HG03135 (cell line): ENCODE results near the gene RNASE7.

Experiments used
- ATAC-seq: cut with Tn5 transposase; IDR thresholded peaks from one replicate; pipeline ENCODE4 v1.9.1; 2021; ENCODE audit warnings: mild to moderate bottlenecking, moderate library complexity; ENCODE audit not compliant: unreplicated experiment

RNASE7 gene

GRCh38 chr14:21066882-21067502 lies 24.8 kb downstream of the RNASE7 start:
- no peak for ATAC-seq

DNA sequence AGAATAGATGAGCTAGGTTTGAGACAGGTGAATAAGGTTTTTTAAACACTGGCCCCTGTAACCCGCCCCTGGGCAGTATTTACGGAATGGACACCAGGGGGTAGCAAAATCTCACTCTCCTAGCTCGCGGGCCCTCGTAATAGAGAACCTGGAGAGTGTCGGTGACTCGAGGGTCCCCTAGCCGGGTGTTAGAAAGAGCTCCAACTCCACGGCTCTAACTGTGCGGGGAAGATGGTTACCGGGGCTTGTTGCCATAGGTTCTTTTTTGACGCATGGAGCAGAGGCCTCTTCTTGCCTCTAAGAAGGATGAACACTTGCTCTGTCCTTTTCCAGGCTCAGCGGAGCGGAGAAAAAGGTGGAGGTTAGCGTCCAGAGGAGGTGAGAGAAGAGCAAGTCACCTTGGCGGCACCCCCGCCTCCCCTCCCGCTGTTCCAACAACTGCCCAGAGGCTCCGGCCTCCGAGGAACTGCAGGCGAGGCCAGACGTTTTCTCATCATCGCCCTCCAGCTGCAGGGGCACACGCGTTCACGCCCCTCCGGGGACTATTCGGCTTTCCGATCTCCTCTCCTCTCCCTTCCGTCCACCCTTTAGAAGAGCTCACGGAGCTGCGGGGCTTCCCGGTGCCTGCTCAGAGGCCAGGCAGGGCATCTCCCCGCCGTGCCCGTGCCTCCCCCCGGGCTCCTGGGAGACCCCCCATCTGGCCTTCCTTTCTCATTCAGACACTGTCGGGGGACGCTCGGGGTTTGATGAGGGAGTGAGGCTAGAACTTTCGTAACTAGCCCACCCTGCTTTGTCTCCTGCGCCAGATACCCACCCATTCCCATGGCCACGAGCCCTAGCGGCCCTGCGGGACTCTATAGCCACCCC lies 26.6 kb downstream of the RNASE7 start:
- ATAC-seq: no peak

DNA sequence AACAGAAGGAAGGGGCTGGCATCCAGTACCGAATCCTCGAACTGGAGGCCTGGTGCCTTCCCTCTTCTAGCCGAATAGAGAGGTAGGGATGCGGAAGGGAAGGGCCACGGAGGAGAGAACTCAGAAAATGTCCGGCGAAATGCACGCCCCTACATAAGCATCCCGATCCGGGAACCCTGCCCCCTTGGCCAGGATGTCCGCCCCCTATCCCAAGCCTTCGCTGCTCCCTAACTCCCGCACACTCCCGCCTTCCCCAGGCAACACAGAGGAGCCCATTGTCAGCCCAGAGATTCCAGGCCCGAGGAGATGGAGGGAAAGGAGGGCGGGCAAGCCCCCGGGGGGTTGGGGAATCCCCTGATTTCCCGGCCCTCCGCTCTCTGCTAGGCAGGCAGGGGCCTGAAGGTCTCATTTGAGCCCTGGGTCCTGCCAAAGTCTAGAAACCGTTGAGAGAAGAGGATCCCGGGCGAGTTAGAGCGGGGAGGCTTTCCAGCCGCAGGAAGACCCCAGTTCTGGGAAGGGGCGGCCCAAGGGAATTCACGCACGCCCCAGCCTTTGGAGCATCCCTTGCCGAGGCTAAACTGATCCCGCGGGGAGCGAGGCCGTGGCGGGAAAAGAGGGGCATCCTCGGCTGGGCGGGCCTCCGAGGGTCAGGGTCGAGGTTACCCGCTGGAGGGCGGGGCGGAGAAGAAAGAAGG lies 27.4 kb downstream of the RNASE7 start:
- ATAC-seq: no peak

DNA sequence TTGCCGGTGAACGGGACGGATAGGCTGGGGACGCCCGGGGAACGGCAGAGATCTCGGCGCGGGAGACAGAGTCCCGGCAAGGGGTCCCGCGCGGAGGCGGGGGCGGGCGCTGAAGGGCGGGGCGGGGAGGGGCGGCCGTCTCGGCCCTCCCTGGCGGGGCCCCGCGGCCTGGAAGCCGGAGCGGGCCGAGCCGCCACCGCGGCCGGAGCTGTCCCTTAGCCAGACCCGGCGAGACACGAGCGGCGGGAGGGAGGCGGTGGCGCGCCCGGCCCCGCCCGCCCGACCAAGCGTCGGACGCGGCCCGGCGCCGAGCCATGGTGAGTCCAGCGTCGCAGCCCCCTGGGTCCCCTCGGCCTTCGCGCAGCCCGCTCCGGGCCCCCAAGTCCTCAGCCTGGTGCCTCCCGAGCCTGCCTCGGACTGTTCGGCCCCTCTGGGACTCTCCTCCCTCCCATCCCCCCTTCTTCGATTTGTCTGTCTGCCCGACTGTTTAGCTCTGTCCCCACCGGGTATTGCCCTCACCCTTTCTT lies 28.0 kb downstream of the RNASE7 start, which contains the start of gene ARHGEF40:
ARHGEF40 (plus strand) TSS at position 222 of the 527 bp plus-strand sequence; CDS start at position 315, 93 bp downstream.
- no peak for ATAC-seq

GRCh38 chr14:21070610-21071224 lies 28.6 kb downstream of the RNASE7 start:
- peak; percentile 27 for ATAC-seq

- ATAC-seq: peak; percentile 64
Observed at GRCh38 chr14:21071225-21072030, 29.3 kb downstream of the RNASE7 start.

- no peak for ATAC-seq
Observed at GRCh38 chr14:21072031-21072473, 29.9 kb downstream of the RNASE7 start.

- no peak for ATAC-seq
Observed at GRCh38 chr14:21072781-21073339, 30.7 kb downstream of the RNASE7 start.

GRCh38 chr14:21073921-21074320 lies 31.8 kb downstream of the RNASE7 start:
- ATAC-seq: no peak

- ATAC-seq: no peak
Observed at GRCh38 chr14:21074398-21075272, 32.5 kb downstream of the RNASE7 start.

GRCh38 chr14:21075719-21076437 lies 33.7 kb downstream of the RNASE7 start:
- ATAC-seq: no peak

- no peak for ATAC-seq
Observed at GRCh38 chr14:21077672-21078071, 35.5 kb downstream of the RNASE7 start.

DNA sequence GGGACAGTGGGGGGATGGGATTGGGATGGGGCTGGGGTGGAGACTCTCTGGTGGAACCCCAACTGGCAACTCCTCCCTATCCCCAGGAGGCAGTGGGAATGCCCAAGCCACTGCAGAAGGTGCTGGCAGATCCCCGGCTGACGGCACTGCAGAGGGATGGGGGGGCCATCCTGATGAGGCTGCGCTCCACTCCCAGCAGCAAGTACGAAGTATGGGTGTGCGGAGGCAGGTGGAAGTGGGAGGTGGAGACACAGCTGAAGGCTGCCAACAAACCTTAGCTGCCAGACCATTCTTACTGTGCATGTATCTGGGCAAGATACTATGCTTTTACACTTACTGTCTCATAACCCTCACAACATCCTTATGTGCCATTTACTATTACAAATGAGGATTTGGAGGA lies 36.1 kb downstream of the RNASE7 start:
- no peak for ATAC-seq

DNA sequence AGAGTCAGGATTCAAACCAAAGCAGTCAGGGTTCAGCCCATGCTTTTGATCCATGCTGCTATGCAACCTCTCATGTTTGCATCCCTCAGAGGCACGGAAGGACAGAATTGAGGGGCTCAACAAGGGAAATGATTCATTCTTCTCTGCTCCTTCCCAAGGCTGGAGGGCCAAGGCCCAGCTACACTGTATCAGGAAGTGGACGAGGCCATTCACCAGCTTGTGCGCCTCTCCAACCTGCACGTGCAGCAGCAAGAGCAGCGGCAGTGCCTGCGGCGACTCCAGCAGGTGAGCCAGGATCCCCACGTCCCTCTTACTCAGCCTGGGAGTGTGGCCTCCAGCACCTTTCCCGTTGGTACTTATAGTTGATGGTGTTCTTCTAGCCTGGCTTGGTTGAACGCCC lies 36.6 kb downstream of the RNASE7 start:
- no peak for ATAC-seq

GRCh38 chr14:21081521-21082142 lies 39.5 kb downstream of the RNASE7 start:
- no peak for ATAC-seq

DNA sequence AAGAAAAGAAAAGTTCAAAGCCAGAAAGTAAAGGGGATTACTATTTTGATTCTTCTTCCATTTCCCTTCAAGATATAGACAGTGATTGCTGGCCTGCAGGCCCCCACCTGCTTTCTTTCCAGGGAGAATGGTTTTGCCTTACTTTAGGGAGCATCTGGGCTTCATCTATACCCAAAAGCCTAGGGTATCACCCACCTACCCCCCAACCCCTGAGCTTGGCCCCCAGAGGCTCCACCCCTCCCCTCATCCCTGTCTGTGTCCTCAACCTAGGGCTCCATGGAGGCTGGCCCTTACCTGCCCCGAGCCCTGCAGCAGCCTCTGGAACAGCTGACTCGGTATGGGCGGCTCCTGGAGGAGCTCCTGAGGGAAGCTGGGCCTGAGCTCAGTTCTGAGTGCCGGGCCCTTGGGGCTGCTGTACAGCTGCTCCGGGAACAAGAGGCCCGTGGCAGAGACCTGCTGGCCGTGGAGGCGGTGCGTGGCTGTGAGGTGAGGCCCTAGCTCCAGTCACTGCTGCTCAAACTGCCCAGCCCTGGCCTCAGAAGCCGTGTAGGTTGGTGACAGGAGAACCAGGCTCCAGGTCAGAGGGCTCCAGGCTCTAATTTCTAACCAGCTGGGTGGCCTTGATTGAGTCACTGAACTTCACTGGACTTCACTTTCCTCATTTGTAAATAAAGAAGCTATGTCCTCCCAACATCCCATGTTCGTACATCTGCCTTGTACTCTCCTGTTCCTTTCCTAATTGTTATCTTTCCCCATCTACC lies 41.6 kb downstream of the RNASE7 start:
- no peak for ATAC-seq

DNA sequence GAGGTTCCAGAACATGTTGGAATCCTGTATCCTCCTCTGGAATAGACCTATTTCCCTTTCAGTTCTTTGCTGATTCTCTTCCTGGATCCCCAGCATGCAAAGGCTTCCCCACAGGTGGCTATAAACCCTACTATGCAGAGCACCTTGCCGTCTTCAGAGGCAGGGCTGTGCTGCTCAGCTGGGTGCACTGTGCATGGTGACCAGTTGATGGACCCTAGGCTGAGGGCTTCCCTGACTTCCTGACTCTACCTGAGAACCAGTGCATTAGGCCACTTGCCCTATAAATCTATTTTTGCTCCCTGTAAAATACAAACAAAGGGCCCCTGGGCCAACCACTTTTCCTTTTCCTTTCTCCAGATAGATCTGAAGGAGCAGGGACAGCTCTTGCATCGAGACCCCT lies 42.2 kb downstream of the RNASE7 start:
- ATAC-seq: no peak
